K562 (cell line): ENCODE measurements around the gene PSAP. TPM values are rescaled to one million over a fixed set of nuclear protein-coding genes. Genes with fewer than 3 reads are reported as not detected.

Experiments used
- ARID1B ChIP-seq: fragments of 450-650 bp; IDR thresholded peaks from 2 replicates; pipeline ENCODE4 v1.6.1; 2016; ENCODE audit warnings: antibody characterized with exemption, mild to moderate bottlenecking, inconsistent platforms
- BRD4 ChIP-seq: fragments of 200-600 bp; sonication (generic); IDR thresholded peaks from 2 replicates; pipeline ENCODE4 v1.6.1; 2017; ENCODE audit warnings: inconsistent platforms
- CBX5 ChIP-seq: IDR thresholded peaks from 2 replicates; pipeline ENCODE4 v1.6.1; 2014; ENCODE audit warnings: low read depth, borderline replicate concordance
- DNMT1 ChIP-seq: fragments of 450-650 bp; IDR thresholded peaks from 2 replicates; pipeline ENCODE4 v1.6.1; 2016; ENCODE audit warnings: antibody characterized with exemption, mild to moderate bottlenecking
- ETV6 ChIP-seq, 3 experiments: fragments of 150-350 bp in 1 of 3; sonication (generic) in 1 of 3; formaldehyde crosslinking in 1 of 3; IDR thresholded peaks; 2 replicates each; pipeline versions ENCODE4 v1.6.1 to v1.8.0; 2014 to 2022; ENCODE audit warnings: borderline replicate concordance in 2 of 3, low read depth in 2 of 3, antibody characterized with exemption in 1 of 3, low read length in 1 of 3, mild to moderate bottlenecking in 1 of 3, missing genetic modification reagents in 1 of 3
- FOXJ3 ChIP-seq: sonication (generic); formaldehyde crosslinking; IDR thresholded peaks from 2 replicates; pipeline ENCODE4 v1.4.0; 2020; ENCODE audit warnings: mild to moderate bottlenecking, missing genetic modification reagents
- HDAC6 ChIP-seq: IDR thresholded peaks from 2 replicates; pipeline ENCODE4 v1.6.1; 2012; ENCODE audit warnings: low read depth, mild to moderate bottlenecking, control low read depth, inconsistent platforms, low read length, moderate library complexity
- HLTF ChIP-seq: fragments of 450-650 bp; IDR thresholded peaks from 2 replicates; pipeline ENCODE4 v1.6.1; 2016
- HMG20A ChIP-seq: fragments of 450-650 bp; formaldehyde crosslinking; conservative IDR thresholded peaks from 2 replicates; pipeline ENCODE4 v1.4.0; 2020; ENCODE audit warnings: mild to moderate bottlenecking, mixed read lengths
- KLF1 ChIP-seq: fragments of 450-650 bp; IDR thresholded peaks from 2 replicates; pipeline ENCODE4 v1.6.1; 2016; ENCODE audit warnings: missing genetic modification characterization, missing compliant biosample characterization
- KLF16 ChIP-seq: IDR thresholded peaks from 2 replicates; pipeline ENCODE4 v1.6.1; 2016; ENCODE audit warnings: antibody characterized with exemption
- MIER1 ChIP-seq: fragments of 450-650 bp; IDR thresholded peaks from 2 replicates; pipeline ENCODE4 v1.6.1; 2016; ENCODE audit warnings: antibody characterized with exemption, mild to moderate bottlenecking, low read depth
- NCOA1 ChIP-seq: fragments of 450-650 bp; IDR thresholded peaks from 2 replicates; pipeline ENCODE4 v1.6.1; 2016; ENCODE audit warnings: low read depth
- NFIC ChIP-seq: fragments of 450-650 bp; IDR thresholded peaks from 2 replicates; pipeline ENCODE4 v1.6.1; 2017; ENCODE audit warnings: mild to moderate bottlenecking, inconsistent platforms
- PHB ChIP-seq: fragments of 250-450 bp; sonication (Bioruptor Pico); IDR thresholded peaks from 2 replicates; pipeline ENCODE4 v1.5.0; 2021
- PML ChIP-seq: IDR thresholded peaks from 2 replicates; pipeline ENCODE4 v1.6.1; 2012; ENCODE audit warnings: low read length, inconsistent platforms
- TBP ChIP-seq: optimal IDR thresholded peaks from 2 replicates; pipeline ENCODE3; 2011; ENCODE audit warnings: low read depth, low read length, improper control_type of control experiment
- ZFX ChIP-seq: sonication (generic); formaldehyde crosslinking; IDR thresholded peaks from 2 replicates; pipeline ENCODE4 v1.8.0; 2022; ENCODE audit warnings: mild to moderate bottlenecking, missing genetic modification reagents, moderate library complexity
- ZKSCAN3 ChIP-seq: fragments of 250-450 bp; sonication (Bioruptor Pico); IDR thresholded peaks from 2 replicates; pipeline ENCODE4 v1.4.0; 2020
- ZNF12 ChIP-seq: sonication (generic); formaldehyde crosslinking; IDR thresholded peaks from 2 replicates; pipeline ENCODE4 v1.4.0; 2020; ENCODE audit warnings: mild to moderate bottlenecking, missing genetic modification reagents
- ZNF3 ChIP-seq: fragments of 250-450 bp; sonication (Bioruptor Pico); IDR thresholded peaks from 2 replicates; pipeline ENCODE4 v1.5.0; 2021; ENCODE audit warnings: mild to moderate bottlenecking, moderate library complexity
- ZNF507 ChIP-seq: conservative IDR thresholded peaks from 2 replicates; pipeline ENCODE4 v1.6.1; 2017; ENCODE audit warnings: missing genetic modification characterization, missing compliant biosample characterization
- polyA plus RNA-seq, 8 experiments: library from polyadenylated mRNA; depleted of rRNA in 4 of 8; stranded (reverse) in 5 of 8; unstranded in 3 of 8; fragments of >200 nt; fragmentation: Nextera tagmentation in 2 of 8; fragmentation: Illumina TruSeq in 1 of 8; extraction: Ambion mirVana in 2 of 8; extraction: Trizol in 1 of 8; gene quantifications; 2 replicates each; pipeline versions ENCODE4 v1.2.1 to v1.2.3, GENCODE V29; 2011 to 2014; ENCODE audit warnings: inconsistent platforms in 1 of 8, missing spikeins in 1 of 8
- total RNA-seq, 7 experiments: library from RNA; depleted of rRNA in 6 of 7; stranded (reverse); fragments of >200 nt in 6 of 7; fragmentation: Illumina TruSeq in 2 of 7; extraction: Trizol in 2 of 7; gene quantifications; 2 replicates each; pipeline versions ENCODE4 v1.2.1 to v1.2.3, GENCODE V29; 2011 to 2021; ENCODE audit warnings: low replicate concordance in 1 of 7
- TF ChIP-seq, protein P1 (sequence below): IDR thresholded peaks from 2 replicates; pipeline ENCODE4 v1.6.1; 2011; ENCODE audit not compliant: insufficient read length; ENCODE audit errors: extremely low read depth
- TF ChIP-seq, protein P2 (sequence below), 2 experiments: fragments of 200-800 bp in 1 of 2; sonication (Bioruptor generic) in 1 of 2; sonication (generic) in 1 of 2; formaldehyde crosslinking in 1 of 2; IDR thresholded peaks in 1 of 2; conservative IDR thresholded peaks in 1 of 2; 2 replicates each; pipeline versions ENCODE4 v1.5.0 to v1.6.1; 2016 to 2020; ENCODE audit warnings: missing compliant biosample characterization in 1 of 2, missing genetic modification characterization in 1 of 2, missing genetic modification reagents in 1 of 2
- TF ChIP-seq, protein P3 (sequence below): fragments of 250-450 bp; sonication (Bioruptor Pico); IDR thresholded peaks from 2 replicates; pipeline ENCODE4 v1.8.0; 2021; ENCODE audit warnings: mild to moderate bottlenecking, moderate library complexity
- TF ChIP-seq, protein P4 (sequence below): fragments of 450-650 bp; IDR thresholded peaks from 2 replicates; pipeline ENCODE4 v1.6.1; 2016; ENCODE audit warnings: antibody characterized with exemption

Gene PSAP
- total and polyA plus RNA-seq, 9 of the 15 experiments (the other 6 are each of a cell fraction or from before 2014, with no cell fraction given), result 245 to 700 (median 429) TPM

DNA sequence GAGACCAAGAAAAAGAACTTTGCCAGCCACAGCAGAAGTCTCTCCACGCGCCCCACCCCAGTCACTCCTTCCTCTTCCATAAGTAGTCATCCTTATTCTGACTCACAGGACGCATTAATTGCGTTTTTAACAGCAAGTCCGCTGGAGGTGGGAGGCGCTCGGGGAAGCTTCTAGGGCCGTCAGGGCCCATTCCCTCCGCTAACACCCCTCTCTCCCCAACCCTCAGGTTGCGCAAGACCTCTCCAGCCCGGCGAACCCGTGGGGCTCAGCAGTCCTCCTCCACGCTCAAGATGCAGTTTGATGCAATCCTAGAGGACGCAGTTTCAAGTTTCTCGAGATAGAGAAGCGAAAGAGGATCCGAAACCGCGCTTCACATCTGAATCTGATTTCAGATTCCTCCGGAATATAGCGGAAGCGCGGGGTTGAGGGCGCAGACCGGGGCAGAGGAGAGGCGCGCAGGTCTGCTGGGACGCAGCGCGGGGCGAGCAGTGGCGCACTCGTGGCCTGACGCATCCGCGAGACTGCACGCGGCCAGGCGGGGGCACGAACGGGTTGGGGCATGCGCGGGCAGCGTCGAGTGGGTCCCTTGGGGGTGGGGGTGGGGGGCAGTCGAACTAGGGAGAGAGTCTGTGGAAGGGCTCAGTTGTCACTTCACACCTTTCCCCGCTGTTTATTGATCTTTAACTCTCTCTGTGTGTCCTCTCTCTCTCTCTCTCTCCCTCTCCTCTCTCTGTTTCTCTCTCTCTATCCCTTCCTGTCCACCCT lies 37.8 kb upstream of the PSAP start (continued):
- TF ChIP-seq DNMT1 (no peak), KLF1 (tag) (no peak), HDAC6 (peak; percentile 99; the same call in 1 of the 2 replicates), PHB (CRISPR knock-in tag) (no peak), HLTF (no peak), FOXJ3 (CRISPR knock-in tag) (no peak), ARID1B (peak; percentile 67), ZNF3 (CRISPR knock-in tag) (no peak), NCOA1 (no peak), ZNF507 (tag) (no peak), BRD4 (no peak; the same call in 1 of the 2 replicates), HMG20A (CRISPR knock-in tag) (no peak), TBP (peak; percentile 28), KLF16 (no peak), CBX5 (0 out of 2 replicates have a peak, but pooled peaks have one; percentile 12), ZFX (CRISPR knock-in tag) (peak; percentile 80), ZNF12 (0 out of 2 replicates have a peak, but pooled peaks have one; percentile 74), PML (no peak), NFIC (no peak), MIER1 (no peak), ETV6 (IDR thresholded peaks at IDR 0.05; ENCODE audit: borderline replicate concordance in 1 of 2, low read depth in 2 of 2, low read length in 1 of 2) (no peak), ETV6 (CRISPR knock-in tag; IDR thresholded peaks at IDR 0.05; ENCODE audit: borderline replicate concordance) (0 out of 2 replicates have a peak, but pooled peaks have one; percentile 40), ZKSCAN3 (CRISPR knock-in tag) (no peak)
- TF ChIP-seq, protein P1, sequence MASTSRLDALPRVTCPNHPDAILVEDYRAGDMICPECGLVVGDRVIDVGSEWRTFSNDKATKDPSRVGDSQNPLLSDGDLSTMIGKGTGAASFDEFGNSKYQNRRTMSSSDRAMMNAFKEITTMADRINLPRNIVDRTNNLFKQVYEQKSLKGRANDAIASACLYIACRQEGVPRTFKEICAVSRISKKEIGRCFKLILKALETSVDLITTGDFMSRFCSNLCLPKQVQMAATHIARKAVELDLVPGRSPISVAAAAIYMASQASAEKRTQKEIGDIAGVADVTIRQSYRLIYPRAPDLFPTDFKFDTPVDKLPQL, result no peak
- TF ChIP-seq, protein P2, sequence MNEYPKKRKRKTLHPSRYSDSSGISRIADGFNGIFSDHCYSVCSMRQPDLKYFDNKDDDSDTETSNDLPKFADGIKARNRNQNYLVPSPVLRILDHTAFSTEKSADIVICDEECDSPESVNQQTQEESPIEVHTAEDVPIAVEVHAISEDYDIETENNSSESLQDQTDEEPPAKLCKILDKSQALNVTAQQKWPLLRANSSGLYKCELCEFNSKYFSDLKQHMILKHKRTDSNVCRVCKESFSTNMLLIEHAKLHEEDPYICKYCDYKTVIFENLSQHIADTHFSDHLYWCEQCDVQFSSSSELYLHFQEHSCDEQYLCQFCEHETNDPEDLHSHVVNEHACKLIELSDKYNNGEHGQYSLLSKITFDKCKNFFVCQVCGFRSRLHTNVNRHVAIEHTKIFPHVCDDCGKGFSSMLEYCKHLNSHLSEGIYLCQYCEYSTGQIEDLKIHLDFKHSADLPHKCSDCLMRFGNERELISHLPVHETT (CRISPR knock-in tag; conservative IDR thresholded peaks at IDR 0.05 in 1 of 2, IDR thresholded peaks at IDR 0.05 in 1 of 2), result peak in 1 of 2 experiments; percentile 52; a peak in 2 of 4 replicates
- TF ChIP-seq, protein P3, sequence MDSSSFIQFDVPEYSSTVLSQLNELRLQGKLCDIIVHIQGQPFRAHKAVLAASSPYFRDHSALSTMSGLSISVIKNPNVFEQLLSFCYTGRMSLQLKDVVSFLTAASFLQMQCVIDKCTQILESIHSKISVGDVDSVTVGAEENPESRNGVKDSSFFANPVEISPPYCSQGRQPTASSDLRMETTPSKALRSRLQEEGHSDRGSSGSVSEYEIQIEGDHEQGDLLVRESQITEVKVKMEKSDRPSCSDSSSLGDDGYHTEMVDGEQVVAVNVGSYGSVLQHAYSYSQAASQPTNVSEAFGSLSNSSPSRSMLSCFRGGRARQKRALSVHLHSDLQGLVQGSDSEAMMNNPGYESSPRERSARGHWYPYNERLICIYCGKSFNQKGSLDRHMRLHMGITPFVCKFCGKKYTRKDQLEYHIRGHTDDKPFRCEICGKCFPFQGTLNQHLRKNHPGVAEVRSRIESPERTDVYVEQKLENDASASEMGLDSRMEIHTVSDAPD (CRISPR knock-in tag), result no peak
- TF ChIP-seq, protein P4, sequence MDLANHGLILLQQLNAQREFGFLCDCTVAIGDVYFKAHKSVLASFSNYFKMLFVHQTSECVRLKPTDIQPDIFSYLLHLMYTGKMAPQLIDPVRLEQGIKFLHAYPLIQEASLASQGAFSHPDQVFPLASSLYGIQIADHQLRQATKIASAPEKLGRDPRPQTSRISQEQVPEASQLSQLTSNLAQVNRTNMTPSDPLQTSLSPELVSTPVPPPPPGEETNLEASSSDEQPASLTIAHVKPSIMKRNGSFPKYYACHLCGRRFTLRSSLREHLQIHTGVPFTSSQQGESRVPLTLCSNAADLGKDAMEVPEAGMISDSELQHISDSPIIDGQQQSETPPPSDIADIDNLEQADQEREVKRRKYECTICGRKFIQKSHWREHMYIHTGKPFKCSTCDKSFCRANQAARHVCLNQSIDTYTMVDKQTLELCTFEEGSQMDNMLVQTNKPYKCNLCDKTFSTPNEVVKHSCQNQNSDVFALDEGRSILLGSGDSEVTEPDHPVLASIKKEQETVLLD, result peak; percentile 89
